HepG2 (cell line): ENCODE results near the gene HMCN1. TPM values are rescaled to one million over a fixed set of nuclear protein-coding genes. Genes with fewer than 3 reads are reported as not detected.
A peak's percentile ranks its signal among the peaks of the same experiment; 100 is the strongest.

Experiments
- FOXA1 ChIP-seq, 2 experiments: fragments of 450-650 bp in 1 of 2; sonication (generic) in 1 of 2; formaldehyde crosslinking in 1 of 2; IDR thresholded peaks; 2 replicates each; pipeline versions ENCODE4 v1.4.0 to v1.6.1; 2016 to 2020; ENCODE audit warnings: missing genetic modification reagents in 1 of 2
- STAG1 ChIP-seq: sonication (generic); formaldehyde crosslinking; IDR thresholded peaks from 2 replicates; pipeline ENCODE4 v1.4.0; 2020; ENCODE audit warnings: missing genetic modification reagents
- ZC3H4 ChIP-seq: sonication (generic); formaldehyde crosslinking; IDR thresholded peaks from 2 replicates; pipeline ENCODE4 v1.4.0; 2020; ENCODE audit warnings: missing genetic modification reagents, borderline replicate concordance
- ZNF33B ChIP-seq: sonication (generic); formaldehyde crosslinking; IDR thresholded peaks from 2 replicates; pipeline ENCODE4 v1.5.1; 2020; ENCODE audit warnings: mild to moderate bottlenecking, missing genetic modification reagents
- ZNF430 ChIP-seq: sonication (generic); formaldehyde crosslinking; IDR thresholded peaks from 2 replicates; pipeline ENCODE4 v1.9.0; 2021; ENCODE audit warnings: mild to moderate bottlenecking, missing genetic modification reagents
- polyA plus RNA-seq, 8 experiments: library from polyadenylated mRNA; depleted of rRNA in 3 of 8; stranded (reverse) in 7 of 8; unstranded in 1 of 8; fragments of >200 nt; fragmentation: Illumina TruSeq in 4 of 8; extraction: Trizol in 4 of 8; gene quantifications; 2 replicates each; pipeline versions ENCODE4 v1.2.1 to v1.2.3, GENCODE V29; 2011 to 2016; ENCODE audit warnings: low read depth in 4 of 8, missing spikeins in 1 of 8, mixed read lengths in 1 of 8; ENCODE audit not compliant: insufficient read depth in 1 of 8
- total RNA-seq, 5 experiments: library from RNA; depleted of rRNA; stranded (reverse); fragments of >200 nt; fragmentation: Illumina TruSeq; extraction: Trizol; gene quantifications; 2 replicates each; pipeline ENCODE4 v1.2.3, GENCODE V29; 2016; ENCODE audit warnings: low read depth in 1 of 5
- TF ChIP-seq, protein P1 (sequence below): sonication (generic); formaldehyde crosslinking; conservative IDR thresholded peaks from 2 replicates; pipeline ENCODE4 v1.4.0; 2020; ENCODE audit warnings: missing genetic modification reagents
- TF ChIP-seq, protein P2 (sequence below), 2 experiments: fragments of 450-650 bp in 1 of 2; sonication (generic) in 1 of 2; formaldehyde crosslinking in 1 of 2; IDR thresholded peaks; 2 replicates each; pipeline versions ENCODE4 v1.6.1 to v1.8.0; 2016 to 2022; ENCODE audit warnings: antibody characterized with exemption in 1 of 2, mild to moderate bottlenecking in 1 of 2, missing genetic modification reagents in 1 of 2
- TF ChIP-seq, protein P3 (sequence below): sonication (generic); formaldehyde crosslinking; IDR thresholded peaks from 2 replicates; pipeline ENCODE4 v1.5.0; 2020; ENCODE audit warnings: mild to moderate bottlenecking, missing genetic modification reagents, borderline replicate concordance

The HMCN1 gene
- total and polyA plus RNA-seq, 2 of the 13 experiments (the other 11 are each of a cell fraction or from before 2014, with no cell fraction given): 0.03 TPM; not detected in 1

DNA sequence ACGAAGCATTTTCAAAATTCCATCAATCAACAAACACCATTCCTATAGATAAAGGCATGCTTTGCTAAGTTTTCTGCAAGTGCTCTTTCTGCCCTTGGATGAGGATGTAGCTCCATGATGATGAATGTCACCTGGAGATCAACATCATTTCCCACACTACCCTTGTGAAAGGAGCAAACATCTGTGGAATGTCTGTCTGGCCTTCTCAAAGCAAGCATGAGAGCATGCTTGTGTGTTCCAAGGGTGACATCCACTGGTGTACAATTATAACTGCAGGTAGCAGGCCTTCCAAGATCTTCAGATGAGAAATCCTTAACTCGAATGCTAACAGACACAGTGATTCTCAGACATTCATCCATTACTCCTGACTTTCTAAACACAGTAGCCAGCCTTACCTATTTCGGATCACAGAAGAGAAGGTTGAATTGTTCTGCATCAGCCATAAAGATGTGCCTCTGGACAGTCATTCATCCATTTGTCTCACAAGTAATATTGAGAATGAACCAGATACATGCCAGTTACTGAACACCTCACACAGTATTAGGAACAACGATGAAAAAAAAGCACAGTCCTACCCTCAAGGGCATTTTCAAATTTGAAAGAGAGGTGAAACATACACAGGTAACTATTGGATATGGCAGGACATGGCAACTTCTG is 478.5 kb downstream of the HMCN1 start (continued):
- TF ChIP-seq, protein P1, sequence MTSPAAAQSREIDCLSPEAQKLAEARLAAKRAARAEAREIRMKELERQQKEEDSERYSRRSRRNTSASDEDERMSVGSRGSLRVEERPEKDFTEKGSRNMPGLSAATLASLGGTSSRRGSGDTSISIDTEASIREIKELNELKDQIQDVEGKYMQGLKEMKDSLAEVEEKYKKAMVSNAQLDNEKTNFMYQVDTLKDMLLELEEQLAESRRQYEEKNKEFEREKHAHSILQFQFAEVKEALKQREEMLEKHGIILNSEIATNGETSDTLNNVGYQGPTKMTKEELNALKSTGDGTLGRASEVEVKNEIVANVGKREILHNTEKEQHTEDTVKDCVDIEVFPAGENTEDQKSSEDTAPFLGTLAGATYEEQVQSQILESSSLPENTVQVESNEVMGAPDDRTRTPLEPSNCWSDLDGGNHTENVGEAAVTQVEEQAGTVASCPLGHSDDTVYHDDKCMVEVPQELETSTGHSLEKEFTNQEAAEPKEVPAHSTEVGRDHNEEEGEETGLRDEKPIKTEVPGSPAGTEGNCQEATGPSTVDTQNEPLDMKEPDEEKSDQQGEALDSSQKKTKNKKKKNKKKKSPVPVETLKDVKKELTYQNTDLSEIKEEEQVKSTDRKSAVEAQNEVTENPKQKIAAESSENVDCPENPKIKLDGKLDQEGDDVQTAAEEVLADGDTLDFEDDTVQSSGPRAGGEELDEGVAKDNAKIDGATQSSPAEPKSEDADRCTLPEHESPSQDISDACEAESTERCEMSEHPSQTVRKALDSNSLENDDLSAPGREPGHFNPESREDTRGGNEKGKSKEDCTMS (CRISPR knock-in tag): no peak
- no peak for TF ChIP-seq ZNF33B (CRISPR knock-in tag)
- TF ChIP-seq ZC3H4: no peak
- TF ChIP-seq, protein P2, sequence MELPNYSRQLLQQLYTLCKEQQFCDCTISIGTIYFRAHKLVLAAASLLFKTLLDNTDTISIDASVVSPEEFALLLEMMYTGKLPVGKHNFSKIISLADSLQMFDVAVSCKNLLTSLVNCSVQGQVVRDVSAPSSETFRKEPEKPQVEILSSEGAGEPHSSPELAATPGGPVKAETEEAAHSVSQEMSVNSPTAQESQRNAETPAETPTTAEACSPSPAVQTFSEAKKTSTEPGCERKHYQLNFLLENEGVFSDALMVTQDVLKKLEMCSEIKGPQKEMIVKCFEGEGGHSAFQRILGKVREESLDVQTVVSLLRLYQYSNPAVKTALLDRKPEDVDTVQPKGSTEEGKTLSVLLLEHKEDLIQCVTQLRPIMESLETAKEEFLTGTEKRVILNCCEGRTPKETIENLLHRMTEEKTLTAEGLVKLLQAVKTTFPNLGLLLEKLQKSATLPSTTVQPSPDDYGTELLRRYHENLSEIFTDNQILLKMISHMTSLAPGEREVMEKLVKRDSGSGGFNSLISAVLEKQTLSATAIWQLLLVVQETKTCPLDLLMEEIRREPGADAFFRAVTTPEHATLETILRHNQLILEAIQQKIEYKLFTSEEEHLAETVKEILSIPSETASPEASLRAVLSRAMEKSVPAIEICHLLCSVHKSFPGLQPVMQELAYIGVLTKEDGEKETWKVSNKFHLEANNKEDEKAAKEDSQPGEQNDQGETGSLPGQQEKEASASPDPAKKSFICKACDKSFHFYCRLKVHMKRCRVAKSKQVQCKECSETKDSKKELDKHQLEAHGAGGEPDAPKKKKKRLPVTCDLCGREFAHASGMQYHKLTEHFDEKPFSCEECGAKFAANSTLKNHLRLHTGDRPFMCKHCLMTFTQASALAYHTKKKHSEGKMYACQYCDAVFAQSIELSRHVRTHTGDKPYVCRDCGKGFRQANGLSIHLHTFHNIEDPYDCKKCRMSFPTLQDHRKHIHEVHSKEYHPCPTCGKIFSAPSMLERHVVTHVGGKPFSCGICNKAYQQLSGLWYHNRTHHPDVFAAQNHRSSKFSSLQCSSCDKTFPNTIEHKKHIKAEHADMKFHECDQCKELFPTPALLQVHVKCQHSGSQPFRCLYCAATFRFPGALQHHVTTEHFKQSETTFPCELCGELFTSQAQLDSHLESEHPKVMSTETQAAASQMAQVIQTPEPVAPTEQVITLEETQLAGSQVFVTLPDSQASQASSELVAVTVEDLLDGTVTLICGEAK (IDR thresholded peaks at IDR 0.05): no peak
- TF ChIP-seq, protein P2 (CRISPR knock-in tag; IDR thresholded peaks at IDR 0.05): no peak
- peak; percentile 98 for TF ChIP-seq STAG1 (CRISPR knock-in tag)
- TF ChIP-seq FOXA1 (IDR thresholded peaks at IDR 0.05): no peak
- peak; percentile 46; the same call in 1 of the 2 replicates for TF ChIP-seq FOXA1 (CRISPR knock-in tag; IDR thresholded peaks at IDR 0.05)
- TF ChIP-seq ZNF430: no peak
- TF ChIP-seq, protein P3, sequence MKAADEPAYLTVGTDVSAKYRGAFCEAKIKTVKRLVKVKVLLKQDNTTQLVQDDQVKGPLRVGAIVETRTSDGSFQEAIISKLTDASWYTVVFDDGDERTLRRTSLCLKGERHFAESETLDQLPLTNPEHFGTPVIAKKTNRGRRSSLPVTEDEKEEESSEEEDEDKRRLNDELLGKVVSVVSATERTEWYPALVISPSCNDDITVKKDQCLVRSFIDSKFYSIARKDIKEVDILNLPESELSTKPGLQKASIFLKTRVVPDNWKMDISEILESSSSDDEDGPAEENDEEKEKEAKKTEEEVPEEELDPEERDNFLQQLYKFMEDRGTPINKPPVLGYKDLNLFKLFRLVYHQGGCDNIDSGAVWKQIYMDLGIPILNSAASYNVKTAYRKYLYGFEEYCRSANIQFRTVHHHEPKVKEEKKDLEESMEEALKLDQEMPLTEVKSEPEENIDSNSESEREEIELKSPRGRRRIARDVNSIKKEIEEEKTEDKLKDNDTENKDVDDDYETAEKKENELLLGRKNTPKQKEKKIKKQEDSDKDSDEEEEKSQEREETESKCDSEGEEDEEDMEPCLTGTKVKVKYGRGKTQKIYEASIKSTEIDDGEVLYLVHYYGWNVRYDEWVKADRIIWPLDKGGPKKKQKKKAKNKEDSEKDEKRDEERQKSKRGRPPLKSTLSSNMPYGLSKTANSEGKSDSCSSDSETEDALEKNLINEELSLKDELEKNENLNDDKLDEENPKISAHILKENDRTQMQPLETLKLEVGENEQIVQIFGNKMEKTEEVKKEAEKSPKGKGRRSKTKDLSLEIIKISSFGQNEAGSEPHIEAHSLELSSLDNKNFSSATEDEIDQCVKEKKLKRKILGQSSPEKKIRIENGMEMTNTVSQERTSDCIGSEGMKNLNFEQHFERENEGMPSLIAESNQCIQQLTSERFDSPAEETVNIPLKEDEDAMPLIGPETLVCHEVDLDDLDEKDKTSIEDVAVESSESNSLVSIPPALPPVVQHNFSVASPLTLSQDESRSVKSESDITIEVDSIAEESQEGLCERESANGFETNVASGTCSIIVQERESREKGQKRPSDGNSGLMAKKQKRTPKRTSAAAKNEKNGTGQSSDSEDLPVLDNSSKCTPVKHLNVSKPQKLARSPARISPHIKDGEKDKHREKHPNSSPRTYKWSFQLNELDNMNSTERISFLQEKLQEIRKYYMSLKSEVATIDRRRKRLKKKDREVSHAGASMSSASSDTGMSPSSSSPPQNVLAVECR (CRISPR knock-in tag): no peak
